C1 segment of cervical spinal cord (tissue), 14 donors: ENCODE measurements around the gene C11orf68.
"Not testable (repeated sequence)": the region's sequence is repeated elsewhere in the genome, so short reads cannot be mapped to it uniquely, and the experiment has no call there.

ENCODE experiments used
- DNase-seq, 14 donors: peaks; one replicate each; lab custom pipeline; 2025; lab: John Stamatoyannopoulos, UW

C11orf68 gene

DNA sequence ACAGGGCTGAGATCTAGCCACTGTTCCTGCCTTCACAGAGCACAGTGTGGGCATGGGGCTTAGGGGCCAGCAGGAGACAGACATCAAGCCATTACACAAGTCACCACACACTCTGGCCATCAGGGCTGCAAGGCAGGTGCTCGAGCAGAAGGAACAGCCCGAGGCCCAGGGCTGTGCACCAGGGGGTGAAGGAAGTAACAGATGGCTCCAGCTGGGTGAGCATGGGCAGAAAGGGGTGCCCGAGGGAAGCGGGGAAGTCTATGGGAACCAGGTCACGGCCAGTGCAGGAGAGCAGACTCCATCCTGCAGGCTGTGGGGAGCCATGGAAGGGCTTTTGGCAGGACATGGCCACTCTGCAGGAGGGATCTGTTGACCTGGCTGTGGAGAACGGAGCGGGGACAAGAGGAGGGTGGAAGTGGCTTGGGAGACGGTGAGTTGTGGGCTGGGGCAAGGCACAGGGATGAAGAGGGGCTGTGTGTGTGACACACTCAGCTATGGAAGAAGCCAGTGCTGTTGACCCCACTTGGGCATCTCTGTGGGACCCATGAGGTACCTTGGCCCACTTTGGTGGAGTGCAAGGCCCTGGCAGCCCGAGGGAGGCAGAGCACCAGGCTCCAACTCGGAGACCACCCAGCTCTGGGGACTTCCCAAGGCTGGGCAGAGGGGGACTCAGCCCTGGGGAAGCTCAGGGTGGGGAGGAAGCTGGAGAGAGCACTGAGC is 3.6 kb downstream of the C11orf68 start:
- peak in 3 of 14 donors; percentile 30 to 92 (median 32) for DNase-seq

DNA sequence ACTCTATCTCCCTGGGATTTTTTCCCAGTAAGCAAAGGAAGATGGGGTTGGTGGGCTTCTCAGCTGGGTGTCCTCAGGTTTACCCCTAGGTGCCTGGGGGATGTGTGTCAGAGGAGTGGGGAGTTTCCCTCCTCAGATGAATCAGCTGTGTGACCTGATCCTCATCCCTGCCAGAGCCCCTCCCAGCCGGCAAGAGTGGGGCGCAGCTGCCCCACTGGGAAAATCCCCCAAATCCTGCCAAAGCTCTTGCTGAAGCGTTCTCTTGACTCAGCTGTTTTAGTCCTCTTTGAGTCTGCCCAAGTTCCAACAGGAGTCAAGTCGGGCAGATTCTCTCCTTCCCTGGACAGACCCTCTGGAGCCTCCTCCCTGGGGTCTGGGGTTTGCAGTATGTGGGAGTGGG is 6.0 kb downstream of the C11orf68 start:
- no peak for DNase-seq

DNA sequence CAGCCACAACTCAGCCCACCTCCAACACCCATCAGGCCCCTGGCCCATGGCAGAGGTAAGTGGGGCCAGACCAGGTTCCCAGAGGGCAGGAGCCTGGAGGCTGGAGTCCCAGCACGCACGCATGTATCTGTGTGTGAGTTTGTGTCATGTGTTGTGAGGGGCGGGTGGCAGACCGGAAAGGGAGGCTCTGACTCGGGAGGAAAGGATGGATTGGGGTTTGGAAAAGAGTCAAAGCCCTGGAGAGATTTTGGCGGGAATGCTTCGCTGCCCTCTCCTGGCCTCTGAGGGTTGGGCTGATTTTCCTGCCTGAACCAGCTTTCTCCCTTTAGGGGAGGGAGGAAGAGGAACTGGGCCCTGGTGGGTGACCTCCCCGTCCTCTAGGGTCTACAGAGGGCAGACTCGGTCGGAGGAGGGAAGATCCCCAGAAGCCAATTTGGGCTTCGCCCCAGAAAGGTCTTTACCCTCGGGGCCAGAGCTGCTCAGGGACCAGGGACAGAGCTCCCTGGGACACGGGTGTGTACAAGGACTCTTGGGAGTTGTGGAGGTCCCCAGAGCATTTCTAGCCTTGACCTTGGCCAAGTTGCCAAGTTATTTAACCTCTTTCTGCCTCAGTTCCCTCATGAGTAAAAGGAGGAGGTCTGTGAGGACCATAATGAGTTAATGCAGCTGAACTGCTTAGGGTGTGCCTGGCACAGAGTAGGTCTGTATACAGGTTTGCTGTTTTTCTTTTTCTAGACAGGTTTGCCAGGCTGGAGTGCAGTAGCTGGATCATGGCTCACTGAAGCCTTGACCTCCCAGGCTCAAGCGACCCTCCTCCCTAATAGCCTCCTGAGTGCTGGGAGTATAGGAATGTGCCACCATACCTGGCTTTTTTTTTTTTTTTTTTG is 6.9 kb downstream of the C11orf68 start:
- DNase-seq = peak in 2 of 14 donors; percentile 24 to 79

DNA sequence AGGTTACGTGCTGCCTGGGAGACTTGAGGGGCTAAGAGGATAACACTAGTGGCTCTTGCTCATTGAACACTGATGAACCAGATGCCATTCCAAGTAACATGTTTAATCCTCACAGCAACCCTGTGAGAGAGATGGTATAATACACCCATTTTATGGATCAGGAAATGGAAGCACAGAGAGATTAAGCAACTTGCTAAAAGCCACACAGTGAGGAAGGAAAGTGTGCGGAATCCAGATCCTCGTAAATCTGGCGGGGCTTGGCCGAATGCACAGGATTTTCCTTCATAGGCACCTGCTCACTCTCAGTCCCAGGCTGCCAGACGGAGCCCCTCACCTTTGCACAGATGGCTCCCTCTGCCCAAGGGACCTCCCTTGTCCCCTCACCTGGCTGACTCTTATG is 11.0 kb downstream of the C11orf68 start:
- no peak for DNase-seq

DNA sequence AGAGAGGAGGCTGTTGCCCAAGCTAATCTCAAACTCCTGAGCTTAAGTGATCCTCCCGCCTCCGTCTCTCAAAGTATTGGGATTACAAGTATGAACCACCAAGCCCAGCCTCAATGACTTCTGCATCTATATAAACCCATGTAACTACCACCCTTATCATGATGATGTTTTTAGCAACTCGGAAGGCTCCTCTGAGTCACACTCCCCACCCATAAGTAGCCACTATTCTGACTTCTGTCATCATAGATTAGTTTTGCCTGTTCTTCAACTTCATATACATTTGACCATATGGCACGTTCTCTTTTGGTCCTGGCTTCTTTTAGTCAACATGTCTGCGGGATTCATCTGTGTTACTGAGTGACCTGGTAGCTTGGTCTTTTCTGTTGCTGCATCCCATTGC is 12.3 kb downstream of the C11orf68 start:
- no peak for DNase-seq

DNA sequence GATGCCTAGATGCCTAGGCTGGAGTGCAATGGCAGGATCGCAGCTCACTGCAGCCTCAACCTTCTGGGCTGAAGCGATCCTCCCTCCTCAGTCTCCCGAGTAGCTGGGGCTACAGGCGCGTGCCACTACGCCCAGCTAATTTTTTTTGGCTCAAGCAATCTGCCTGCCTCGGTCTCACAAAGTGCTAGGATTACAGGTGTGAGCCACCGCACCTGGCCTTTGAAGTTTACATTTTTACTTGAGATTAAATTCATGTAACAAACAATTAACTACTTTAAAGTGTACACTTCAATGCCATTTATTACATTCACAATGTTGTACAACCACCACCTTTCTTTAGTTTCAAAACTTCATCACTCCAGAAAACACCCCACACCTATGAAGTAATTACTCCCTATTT is 15.1 kb downstream of the C11orf68 start:
- no peak for DNase-seq

DNA sequence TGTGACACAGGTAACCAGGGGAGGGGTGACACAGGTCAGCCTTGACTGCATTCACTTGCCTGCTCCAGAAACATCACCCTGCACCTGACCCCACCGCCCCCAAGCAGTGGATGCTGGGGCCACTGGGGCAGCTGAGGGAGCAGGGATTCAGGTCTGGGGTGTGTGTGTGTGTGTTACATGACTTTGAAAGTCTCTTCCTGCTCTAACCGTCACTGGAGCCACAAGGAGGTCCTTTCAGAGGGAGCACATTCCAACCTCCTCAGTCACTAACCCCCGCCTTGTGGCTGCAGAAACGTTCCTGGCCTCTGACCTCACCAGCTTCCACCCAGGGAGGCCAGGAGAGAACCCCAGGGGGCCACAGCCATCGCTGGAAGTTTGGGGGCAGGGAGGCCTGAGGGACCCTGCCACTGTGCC is 15.8 kb downstream of the C11orf68 start:
- no peak for DNase-seq

DNA sequence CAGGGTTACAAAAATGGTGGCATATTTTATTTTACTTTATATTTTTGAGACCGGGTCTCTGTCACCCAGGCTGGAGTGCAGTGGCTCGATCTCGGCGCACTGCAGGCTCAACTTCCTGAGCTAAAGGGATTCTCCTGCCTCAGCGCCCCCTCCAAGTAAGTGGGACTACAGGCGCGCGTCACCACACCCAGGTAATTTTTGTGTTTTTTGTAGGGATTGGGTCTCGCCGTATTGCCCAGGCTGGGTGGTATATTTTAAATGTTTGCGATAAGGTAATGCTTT is 18.0 kb downstream of the C11orf68 start:
- no peak for DNase-seq

DNA sequence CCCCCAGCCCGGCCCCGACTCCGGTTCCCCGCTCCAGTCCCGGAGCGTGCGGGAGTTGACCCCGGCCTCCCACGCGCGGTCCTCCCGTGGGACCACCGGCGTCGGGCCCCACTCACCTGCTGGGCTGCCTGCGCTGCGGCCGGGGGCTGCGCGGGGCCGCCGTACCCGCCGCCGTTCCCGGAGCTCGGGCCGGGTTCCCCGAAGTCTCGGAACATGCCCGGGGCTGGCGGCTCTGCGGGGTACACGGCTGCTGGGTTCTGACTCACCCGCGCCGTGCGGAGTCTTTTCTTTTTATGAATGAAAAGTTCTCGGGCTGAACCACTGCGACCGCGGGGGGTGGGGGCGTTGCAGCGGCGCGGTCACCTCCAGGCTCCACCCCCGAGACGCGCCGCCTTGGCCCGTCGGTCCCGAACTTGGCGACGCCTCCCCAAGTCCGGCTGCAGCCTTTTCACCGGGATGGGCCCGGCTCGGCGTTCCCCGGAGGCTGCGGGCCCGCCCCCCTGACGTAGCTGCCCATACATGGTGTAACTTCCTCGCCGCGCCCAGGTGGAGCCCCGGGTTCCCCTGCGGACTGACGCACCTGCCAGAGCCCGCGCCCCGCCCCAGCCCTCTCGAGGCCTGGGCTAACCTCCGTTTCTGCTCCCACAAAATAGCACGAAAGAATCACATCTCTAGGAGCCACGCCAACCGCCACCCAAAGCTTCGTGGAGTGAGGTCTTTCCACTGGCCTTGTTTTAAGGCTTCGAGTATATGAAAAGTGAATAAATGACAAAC is 18.6 kb downstream of the C11orf68 start, which contains the start of gene FOSL1:
TSS of gene FOSL1 (minus strand) at position 264 of the 774 bp plus-strand sequence. CDS start at position 215, 49 bp downstream.
- DNase-seq = peak in 8 of 14 donors; percentile 27 to 78 (median 45)

DNA sequence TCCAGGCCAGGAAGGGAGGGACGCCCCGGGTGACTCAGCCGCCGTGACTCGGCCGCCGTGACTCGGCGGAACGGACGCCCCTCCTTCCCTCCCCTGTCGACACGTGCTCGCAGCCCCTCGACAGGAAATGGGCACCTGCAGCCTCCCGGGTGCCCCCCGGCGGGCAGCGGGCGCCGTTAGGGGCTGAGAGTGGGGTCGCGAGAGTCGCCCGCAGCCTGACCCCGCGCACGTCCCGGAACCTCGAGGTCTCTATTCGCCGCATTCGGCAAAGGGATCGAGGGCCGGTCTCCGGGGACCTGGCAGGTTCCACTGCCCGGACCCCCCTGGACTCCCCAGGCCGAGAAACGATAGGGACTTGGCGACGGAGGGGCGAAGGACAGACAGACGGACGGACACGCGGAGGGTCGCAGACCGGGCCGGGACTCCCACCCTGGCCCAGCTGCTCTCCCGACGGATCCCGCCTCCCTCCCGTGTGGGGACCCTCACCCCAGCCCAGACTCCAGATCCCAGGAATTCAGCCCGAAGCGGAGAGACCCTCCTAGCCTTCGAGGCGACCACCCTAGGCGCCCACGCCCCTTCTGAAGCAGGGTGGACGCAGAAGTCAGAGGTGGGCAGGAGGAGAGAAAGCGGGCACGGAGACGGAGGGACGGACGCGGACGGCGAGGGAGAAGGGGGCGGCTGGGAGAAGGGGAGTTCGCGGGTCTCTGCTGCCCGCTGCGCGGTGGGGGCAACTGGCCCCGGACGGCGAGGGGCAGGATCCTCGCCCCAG is 19.3 kb downstream of the C11orf68 start:
- peak in 1 of 14 donors; percentile 55 for DNase-seq

DNA sequence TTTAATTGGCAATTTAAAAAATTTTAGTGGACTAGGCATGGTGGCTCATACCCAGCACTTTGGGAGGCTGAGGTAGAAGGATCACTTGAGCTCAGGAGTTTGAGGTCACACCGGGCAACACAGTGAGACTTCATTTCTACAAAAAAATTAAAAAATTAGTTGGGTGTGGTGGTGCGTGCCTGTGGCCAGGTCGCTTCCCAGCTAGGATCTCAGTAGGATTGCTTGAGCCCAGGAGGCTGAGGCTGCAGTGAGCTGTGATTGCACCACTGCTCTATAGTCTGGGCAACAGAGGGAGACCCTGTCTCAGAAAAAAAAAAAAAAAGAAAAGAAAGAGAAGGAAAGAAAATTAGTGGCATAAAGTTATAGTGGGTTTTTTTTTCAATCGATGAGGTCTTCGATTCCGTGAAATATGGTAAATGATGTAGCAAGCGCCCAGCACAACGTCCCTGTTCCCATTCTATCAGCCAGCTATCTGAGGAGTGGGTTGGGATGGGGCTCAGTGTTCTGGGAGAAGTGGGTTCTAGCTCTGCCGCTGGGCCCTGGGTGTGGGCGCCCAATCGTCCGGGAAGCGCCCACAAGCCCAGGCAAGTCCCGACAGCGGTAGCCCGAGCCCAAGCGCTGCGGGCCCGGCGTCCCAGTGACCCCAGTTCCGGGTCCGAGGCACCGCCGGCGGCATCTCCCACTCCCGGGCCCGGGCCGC is 20.1 kb downstream of the C11orf68 start:
- DNase-seq = no peak

DNA sequence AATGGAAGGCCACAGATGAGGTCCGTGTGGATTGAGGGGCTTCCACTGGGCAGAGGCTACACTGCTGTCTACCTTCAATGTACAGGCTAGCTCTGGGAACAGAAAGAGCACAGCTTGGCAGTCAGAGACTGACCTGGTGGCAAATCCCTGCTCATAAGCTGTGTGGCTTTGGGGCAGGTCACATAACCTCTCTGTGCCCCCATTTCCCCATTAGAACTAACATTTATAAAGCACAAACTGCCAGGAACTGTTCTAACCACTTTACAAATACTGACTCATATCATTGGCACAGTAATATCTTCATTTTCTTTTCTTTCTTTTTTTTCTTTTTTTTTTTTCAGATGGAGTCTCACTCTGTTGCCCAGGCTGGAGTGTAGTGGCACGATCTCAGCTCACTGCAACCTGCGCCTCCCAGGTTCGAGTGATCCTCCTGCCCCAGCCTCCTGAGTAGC is 21.8 kb downstream of the C11orf68 start:
- DNase-seq = no peak

DNA sequence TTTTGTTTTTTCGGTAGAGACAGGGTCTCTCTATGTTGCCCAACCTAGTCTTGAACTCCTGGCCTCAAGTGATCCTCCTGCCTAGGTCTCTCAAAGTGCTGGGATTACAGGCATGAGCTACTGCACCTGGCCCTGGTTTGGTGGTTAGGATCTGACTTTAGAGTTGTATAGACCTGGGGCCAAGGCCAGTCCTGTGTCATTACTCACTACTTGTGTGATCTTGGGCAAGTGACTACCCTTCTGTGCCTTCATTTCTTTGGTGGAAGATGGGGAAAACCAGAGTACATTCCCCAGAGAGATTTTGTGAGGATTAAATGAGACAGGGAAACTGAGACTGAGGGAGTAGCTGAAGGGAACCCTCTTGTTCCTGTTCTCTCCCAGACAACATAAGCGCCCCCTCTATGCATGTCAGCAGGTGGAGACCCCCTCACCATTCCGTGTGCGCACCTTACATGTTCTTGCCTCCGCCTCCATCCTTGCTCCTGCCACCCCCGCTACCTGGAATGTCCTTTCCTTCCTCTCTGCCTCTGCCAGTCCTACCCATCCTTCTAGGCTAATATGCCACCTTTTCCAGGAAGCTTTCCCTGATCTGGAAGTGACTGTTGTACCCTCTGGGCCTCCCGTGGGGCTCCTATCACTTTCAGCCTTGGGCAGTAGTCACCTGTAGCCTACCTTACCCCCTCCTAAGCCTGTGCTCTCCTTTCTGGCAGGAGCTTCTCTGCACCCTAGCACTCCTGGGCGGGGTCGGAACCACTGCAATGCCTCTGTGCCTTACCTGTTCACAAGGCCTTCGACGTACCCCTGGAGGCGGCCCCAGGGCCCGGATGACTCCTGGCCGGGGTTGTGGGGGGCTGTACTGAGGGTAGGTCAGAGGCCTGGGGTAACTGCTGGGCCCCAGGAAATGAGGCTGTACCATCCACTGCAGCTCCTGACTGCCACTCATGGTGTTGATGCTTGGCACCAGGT is 22.5 kb downstream of the C11orf68 start:
- no peak for DNase-seq

DNA sequence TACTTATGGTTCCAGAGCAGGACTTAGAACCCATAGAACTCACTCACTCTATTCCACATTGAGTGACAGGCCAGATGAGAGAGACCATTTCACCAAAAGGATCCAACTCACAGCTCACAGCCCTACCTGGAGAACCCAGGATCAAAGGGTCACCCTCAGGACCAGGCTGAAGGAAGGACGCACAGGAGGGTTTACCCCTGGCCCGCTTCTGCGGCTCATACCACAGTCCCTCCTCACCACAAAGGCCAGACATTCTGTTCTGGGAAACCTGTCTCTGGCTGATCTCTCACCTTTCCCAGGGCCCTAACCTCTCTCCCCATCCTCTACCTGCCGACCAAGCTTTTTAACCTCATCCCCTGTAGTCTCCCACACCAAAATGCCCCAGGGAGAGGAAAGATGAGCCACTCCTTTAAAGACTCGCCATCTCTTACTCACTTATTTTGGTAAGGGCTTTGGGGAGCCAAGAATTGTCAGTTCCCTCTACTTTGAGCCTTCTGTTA is 23.3 kb downstream of the C11orf68 start:
- DNase-seq = no peak

DNA sequence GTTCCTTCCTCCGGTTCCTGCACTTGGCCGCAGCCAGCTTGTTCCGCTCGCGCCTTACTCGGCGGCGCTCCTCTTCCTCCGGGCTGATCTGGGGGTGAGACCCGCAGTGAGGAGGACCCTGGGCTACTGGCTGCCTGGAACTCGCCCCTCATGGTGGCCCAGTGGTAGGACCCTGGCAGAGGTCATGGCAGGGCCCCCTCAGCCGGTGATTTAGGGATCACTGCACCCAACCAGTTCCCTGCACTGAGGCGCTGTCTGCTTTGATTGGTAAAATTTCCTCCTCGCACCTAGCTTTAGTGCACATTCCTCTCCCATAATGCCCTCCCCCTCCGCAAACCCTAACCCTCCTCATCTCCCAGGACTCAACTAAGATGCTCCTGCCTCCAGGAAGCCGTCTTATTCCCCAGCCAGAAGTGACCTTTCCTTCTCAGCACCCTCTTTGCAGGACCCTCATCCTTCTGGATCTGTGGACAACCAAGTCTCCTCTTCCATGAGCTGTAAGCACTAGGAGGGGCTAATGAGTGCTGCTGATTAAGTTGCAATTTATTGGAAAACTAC is 24.7 kb downstream of the C11orf68 start:
- peak in 1 of 14 donors; percentile 14 for DNase-seq

DNA sequence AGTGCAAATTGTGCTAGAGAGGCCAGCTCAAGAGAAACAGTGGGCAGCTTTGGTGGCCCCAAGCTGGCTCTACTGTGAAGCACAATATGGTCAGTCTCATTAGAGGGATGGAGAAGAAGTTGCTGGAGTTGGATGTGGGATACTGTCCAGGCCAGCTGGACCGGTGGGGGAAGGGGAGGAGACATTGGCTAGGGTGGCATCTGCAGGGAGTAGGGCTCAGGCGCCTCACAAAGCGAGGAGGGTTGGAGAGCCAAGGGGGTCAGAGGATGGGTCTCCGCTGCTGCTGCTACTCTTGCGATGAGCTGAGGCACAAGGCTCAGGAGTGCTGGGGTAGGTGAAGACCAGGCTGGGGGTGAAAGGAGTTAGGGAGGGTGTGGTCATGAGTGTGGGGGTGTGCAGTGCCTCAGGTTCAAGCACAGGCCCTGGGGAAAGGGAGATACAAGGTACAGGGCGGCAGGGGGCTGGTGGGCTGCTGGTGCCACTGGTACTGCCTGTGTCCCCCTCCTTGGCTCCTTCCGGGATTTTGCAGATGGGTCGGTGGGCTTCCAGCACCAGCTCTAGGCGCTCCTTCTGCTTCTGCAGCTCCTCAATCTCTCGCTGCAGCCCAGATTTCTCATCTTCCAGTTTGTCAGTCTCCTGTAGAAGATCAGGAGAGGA is 26.1 kb downstream of the C11orf68 start:
- DNase-seq = peak in 1 of 14 donors; percentile 47

DNA sequence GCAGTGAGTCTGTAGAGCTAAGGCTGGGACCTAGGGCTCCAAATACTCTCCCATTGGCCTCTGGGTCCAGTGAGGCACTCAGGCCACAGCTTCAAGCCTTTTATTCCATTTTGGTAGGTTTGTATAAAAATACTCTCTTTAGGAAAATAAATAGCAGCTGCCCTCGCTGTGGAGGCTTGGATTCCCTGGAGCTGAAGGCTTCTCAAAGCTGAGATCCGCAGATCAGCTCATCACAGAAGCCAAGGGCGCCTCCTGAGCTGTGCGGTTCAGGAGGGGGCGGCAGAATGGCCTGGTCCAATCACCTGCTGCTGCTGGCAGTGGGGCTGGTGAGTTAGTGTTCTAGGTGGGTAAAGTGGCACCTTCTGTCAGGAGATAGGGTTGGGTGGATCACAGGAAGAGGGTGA is 26.7 kb downstream of the C11orf68 start:
- not testable (repeated sequence) for DNase-seq
